Stimulated activated naive CD8-positive, alpha-beta T cell treated with anti-CD3 and anti-CD28 coated beads, Interleukin-15, amount 100 ng/mL, for 72 hours (primary cell): ENCODE measurements around the gene ARMH3.

Experiments used
- ATAC-seq: fragments of 150-1000 bp; cut with Tn5 transposase; 2 replicates; pipeline ENCODE4 v1.10.0; 2021; ENCODE audit warnings: mild to moderate bottlenecking, moderate library complexity
- DNase-seq, 2 donors: peaks; one replicate each; pipeline ENCODE4 v3.0.0; 2021 to 2022
- H3K27ac Mint-ChIP-seq, 2 donors: one replicate each; pipeline ENCODE4 v1.8.0; 2022; ENCODE audit warnings: mild to moderate bottlenecking in 2 of 2, mixed read lengths in 2 of 2, moderate library complexity in 2 of 2
- H3K27me3 Mint-ChIP-seq: one replicate; pipeline ENCODE4 v1.8.0; 2022; ENCODE audit warnings: mixed read lengths
- H3K4me1 Mint-ChIP-seq: one replicate; pipeline ENCODE4 v1.8.0; 2022; ENCODE audit warnings: mild to moderate bottlenecking, mixed read lengths
- H3K4me3 Mint-ChIP-seq, 2 donors: one replicate each; pipeline ENCODE4 v1.8.0; 2022; ENCODE audit warnings: mild to moderate bottlenecking in 2 of 2, mixed read lengths in 2 of 2, moderate library complexity in 1 of 2
- H3K9me3 Mint-ChIP-seq, 2 donors: one replicate each; pipeline ENCODE4 v1.8.0; 2022; ENCODE audit warnings: mixed read lengths in 2 of 2

The ARMH3 gene

GRCh38 chr10:102055647-102056419, at the start of gene ARMH3:
TSS of gene ARMH3 (minus strand) at chr10:102056173. CDS start at chr10:102040114, 16,059 bp downstream.
- Mint-ChIP-seq H3K4me1 (peaks cover 45% of the 10 kb centered on the region), H3K27me3 (no peaks in the 10 kb centered on the region), H3K27ac (peak within 1 kb of the TSS; percentile 97), H3K4me3 (peak within 1 kb of the TSS; percentile 96 to 97), H3K9me3 (no peaks in the 10 kb centered on the region)
- DNase-seq (peak; percentile 91 to 95), ATAC-seq (peak; percentile 99)

GRCh38 chr10:102102421-102102820, 46.4 kb upstream of the ARMH3 start:
- Mint-ChIP-seq H3K27ac (no peak overlapping the region), H3K4me1 (peaks cover 25% of the 10 kb centered on the region), H3K9me3 (no peaks in the 10 kb centered on the region), H3K4me3 (no peak overlapping the region), H3K27me3 (no peaks in the 10 kb centered on the region)
- ATAC-seq (no peak), DNase-seq (no peak)

GRCh38 chr10:102101152-102101551, 45.2 kb upstream of the ARMH3 start:
- ATAC-seq: no peak
- H3K4me1 Mint-ChIP-seq: peaks cover 14% of the 10 kb centered on the region
- no peak for DNase-seq
- no peak overlapping the region for H3K4me3 Mint-ChIP-seq
- H3K9me3 Mint-ChIP-seq: no peaks in the 10 kb centered on the region
- H3K27ac Mint-ChIP-seq: no peak overlapping the region
- no peaks in the 10 kb centered on the region for H3K27me3 Mint-ChIP-seq

- ATAC-seq (no peak), DNase-seq (no peak)
- H3K27me3 Mint-ChIP-seq: no peaks in the 10 kb centered on the region
- no peak overlapping the region for H3K4me3 Mint-ChIP-seq
- no peaks in the 10 kb centered on the region for H3K4me1 Mint-ChIP-seq
- H3K27ac Mint-ChIP-seq: no peak overlapping the region
- no peaks in the 10 kb centered on the region for H3K9me3 Mint-ChIP-seq
Observed at GRCh38 chr10:102096449-102096848, 40.5 kb upstream of the ARMH3 start.

DNA sequence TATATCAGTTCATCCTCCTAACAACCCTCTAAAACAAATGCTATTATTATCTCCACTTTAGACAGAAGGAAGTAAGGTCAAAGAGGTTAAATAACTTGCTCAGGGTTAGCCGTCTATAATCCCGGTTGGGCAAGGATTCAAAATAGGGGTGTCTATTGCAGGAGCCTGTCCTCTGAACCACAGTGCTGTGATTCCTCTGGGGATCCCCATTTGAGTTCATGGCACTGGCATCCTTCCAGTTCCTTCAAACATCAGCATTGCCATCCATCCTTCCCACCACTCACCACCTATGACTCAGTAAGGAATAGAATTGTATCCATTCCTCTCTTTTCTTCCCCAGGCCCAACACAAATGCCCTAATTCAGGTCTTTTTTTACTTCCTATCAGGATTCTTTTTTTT, 34.8 kb upstream of the ARMH3 start:
- H3K4me3 Mint-ChIP-seq: no peak overlapping the region
- ATAC-seq (no peak), DNase-seq (no peak)
- no peaks in the 10 kb centered on the region for H3K9me3 Mint-ChIP-seq
- H3K27ac Mint-ChIP-seq: no peak overlapping the region
- no peaks in the 10 kb centered on the region for H3K27me3 Mint-ChIP-seq
- no peaks in the 10 kb centered on the region for H3K4me1 Mint-ChIP-seq

GRCh38 chr10:102086196-102086595, 30.2 kb upstream of the ARMH3 start:
- H3K27ac Mint-ChIP-seq: no peak overlapping the region
- H3K4me3 Mint-ChIP-seq: no peak overlapping the region
- ATAC-seq: no peak
- DNase-seq: no peak
- H3K27me3 Mint-ChIP-seq: no peaks in the 10 kb centered on the region
- H3K9me3 Mint-ChIP-seq: no peaks in the 10 kb centered on the region
- no peaks in the 10 kb centered on the region for H3K4me1 Mint-ChIP-seq

GRCh38 chr10:102085336-102085735, 29.4 kb upstream of the ARMH3 start:
- Mint-ChIP-seq H3K27me3 (no peaks in the 10 kb centered on the region), H3K27ac (no peak overlapping the region), H3K4me1 (no peaks in the 10 kb centered on the region), H3K4me3 (no peak overlapping the region), H3K9me3 (no peaks in the 10 kb centered on the region)
- DNase-seq (no peak), ATAC-seq (no peak)

DNA sequence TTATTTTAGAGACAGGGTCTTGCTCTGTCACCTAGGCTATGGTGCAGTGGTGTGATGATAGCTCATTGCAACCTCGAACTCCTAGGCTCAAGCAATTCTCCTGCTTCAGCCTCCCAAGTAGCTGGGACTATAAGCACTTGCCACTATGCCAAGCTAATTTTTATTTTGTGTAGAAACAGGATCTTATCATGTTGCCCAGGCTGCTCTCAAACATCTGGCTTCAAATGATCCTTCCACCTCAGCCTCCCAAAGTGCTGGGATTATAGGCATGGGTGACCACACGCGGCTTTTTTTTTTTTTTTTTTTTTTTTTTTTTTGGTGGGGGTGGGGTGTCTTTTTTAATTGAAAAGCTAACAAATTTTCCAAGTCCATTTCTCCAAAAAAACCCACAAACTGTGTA, 27.6 kb upstream of the ARMH3 start:
- no peaks in the 10 kb centered on the region for H3K4me1 Mint-ChIP-seq
- DNase-seq (no peak), ATAC-seq (no peak)
- H3K9me3 Mint-ChIP-seq: no peaks in the 10 kb centered on the region
- no peaks in the 10 kb centered on the region for H3K27me3 Mint-ChIP-seq
- no peak overlapping the region for H3K27ac Mint-ChIP-seq
- no peak overlapping the region for H3K4me3 Mint-ChIP-seq

DNA sequence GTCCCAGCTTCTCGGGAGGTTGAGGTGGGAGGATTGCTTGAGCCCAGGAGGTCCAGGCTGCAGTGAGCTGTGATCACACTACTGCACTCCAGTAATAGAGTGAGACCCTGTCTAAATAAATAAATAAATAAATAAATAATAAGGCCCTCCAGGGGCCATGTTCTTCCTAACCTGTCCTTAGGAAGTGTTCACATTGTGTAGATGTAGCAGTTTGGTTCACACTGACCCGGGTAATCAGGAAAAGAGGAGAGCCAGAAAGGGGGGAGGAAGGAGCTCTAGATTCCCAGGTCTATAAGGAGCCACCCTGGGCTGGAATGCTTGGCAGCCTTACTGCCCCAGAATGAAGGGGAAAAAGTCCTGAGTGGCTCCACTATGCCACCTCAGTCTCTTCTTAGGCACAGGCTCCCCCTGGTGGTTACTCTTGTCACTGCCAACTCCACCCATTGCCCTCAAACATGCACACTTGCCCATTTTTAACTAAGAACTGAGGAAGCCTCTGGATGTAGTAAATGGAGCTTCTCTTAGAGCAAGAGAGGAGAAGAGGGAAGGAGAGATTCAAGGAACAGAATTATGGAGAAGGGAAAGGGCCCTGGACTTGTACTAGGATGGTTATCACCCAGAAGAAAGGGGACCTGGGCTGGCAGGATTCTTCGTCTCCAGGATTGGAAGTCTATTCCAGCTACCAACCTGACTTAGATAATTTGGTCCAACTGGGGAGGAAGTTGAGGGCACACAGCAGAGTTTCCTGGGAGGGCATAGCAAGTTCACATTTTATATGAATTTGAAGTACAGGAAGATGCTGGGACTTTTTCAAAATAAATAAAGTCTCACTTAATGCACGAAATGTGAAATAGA, 16.9 kb upstream of the ARMH3 start:
- Mint-ChIP-seq H3K4me1 (peaks cover 7% of the 10 kb centered on the region), H3K4me3 (no peak overlapping the region), H3K27ac (no peak overlapping the region), H3K9me3 (no peaks in the 10 kb centered on the region), H3K27me3 (no peaks in the 10 kb centered on the region)
- peak; percentile 89 for ATAC-seq
- DNase-seq: peak; percentile 71

DNA sequence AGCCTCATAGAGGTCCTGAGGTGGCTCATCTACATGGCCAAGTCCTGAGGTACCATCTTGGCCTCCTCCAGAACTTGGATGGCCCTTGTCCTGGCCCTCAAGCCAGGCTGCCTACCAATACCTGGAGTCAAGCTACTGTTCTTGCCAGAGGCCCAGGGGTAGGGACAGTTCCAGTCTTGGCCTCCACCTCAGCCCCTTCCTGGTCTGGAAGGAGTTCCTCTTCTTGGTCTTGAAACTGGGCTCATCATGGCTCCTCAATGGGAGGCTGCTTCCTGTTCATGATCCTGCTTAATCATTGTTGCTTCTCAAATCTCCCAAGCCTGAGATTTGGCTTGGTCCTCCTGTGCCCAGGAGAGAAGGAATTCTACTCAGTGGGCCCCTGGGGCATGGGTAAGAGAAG, 13.1 kb upstream of the ARMH3 start:
- peak overlapping the region in 1 of 2 donors; percentile 78 for H3K27ac Mint-ChIP-seq
- DNase-seq (no peak), ATAC-seq (no peak)
- H3K4me1 Mint-ChIP-seq: peaks cover 34% of the 10 kb centered on the region
- H3K27me3 Mint-ChIP-seq: no peaks in the 10 kb centered on the region
- no peaks in the 10 kb centered on the region for H3K9me3 Mint-ChIP-seq
- no peak overlapping the region for H3K4me3 Mint-ChIP-seq

- ATAC-seq: no peak
- H3K4me3 Mint-ChIP-seq: no peak overlapping the region
- no peak overlapping the region for H3K27ac Mint-ChIP-seq
- peaks cover 37% of the 10 kb centered on the region for H3K4me1 Mint-ChIP-seq
- no peaks in the 10 kb centered on the region for H3K27me3 Mint-ChIP-seq
- DNase-seq: no peak
- no peaks in the 10 kb centered on the region for H3K9me3 Mint-ChIP-seq
Observed at GRCh38 chr10:102068216-102068615, 12.2 kb upstream of the ARMH3 start.

DNA sequence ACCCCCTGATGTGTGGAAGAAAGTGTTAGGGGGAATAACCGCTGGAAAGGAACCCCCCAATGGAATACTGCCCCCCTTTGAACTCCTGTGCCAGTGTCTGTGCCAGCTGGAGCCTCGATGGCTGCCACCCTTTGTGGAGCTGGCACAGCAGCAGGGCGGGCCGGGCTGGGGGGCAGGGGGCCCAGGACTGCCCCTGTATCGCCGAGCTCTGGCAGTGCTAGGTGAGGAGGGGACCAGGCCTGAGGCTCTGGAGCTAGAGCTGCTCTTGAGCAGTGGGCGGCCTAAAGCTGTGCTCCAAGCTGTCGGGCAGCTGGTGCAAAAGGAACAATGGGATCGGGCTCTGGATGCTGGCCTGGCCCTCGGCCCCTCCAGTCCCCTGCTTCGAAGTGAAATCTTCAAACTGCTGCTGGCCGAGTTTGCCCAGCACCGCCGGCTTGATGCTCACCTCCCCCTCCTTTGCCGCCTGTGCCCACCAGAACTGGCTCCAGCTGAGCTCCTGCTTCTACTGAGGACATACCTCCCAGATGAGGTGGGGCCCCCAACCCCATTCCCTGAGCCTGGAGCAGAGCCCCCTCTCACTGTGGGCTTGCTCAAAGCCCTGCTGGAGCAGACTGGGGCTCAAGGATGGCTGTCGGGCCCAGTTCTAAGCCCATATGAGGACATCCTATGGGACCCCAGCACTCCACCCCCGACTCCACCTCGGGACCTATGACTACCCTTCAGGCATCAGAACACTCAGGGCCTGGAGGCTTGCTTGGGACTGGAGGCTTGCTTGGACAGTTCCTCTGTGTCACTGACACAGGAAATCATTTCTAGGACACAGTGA, 11.3 kb upstream of the ARMH3 start:
- Mint-ChIP-seq H3K27me3 (no peaks in the 10 kb centered on the region), H3K27ac (no peak overlapping the region), H3K4me1 (peaks cover 44% of the 10 kb centered on the region), H3K9me3 (no peaks in the 10 kb centered on the region), H3K4me3 (peak overlapping the region; percentile 47 to 96)
- no peak for ATAC-seq
- DNase-seq: no peak

DNA sequence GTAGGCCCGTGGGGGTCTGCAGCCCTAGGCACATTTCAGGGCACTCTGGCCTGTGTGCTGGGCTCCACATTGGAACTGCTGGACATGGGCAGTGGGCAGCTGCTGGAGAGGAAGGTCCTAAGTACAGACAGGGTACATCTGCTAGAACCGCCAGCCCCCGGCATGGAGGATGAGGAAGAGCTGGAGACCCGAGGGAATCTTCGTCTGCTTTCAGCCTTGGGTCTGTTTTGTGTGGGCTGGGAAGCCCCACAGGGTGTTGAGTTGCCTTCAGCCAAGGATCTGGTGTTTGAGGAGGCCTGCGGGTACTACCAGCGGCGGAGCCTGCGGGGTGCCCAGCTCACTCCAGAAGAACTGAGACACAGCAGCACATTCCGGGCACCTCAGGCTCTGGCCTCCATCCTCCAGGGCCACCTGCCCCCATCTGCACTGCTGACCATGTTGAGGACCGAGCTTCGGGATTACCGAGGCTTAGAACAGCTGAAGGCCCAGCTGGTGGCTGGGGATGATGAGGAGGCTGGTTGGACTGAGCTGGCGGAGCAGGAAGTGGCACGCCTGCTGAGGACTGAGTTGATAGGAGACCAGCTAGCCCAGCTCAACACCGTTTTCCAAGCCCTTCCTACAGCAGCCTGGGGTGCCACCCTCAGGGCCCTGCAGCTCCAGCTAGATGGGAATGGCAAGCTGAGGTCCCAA, 10.6 kb upstream of the ARMH3 start:
- no peaks in the 10 kb centered on the region for H3K9me3 Mint-ChIP-seq
- H3K4me3 Mint-ChIP-seq: peak overlapping the region; percentile 90 to 96

DNA sequence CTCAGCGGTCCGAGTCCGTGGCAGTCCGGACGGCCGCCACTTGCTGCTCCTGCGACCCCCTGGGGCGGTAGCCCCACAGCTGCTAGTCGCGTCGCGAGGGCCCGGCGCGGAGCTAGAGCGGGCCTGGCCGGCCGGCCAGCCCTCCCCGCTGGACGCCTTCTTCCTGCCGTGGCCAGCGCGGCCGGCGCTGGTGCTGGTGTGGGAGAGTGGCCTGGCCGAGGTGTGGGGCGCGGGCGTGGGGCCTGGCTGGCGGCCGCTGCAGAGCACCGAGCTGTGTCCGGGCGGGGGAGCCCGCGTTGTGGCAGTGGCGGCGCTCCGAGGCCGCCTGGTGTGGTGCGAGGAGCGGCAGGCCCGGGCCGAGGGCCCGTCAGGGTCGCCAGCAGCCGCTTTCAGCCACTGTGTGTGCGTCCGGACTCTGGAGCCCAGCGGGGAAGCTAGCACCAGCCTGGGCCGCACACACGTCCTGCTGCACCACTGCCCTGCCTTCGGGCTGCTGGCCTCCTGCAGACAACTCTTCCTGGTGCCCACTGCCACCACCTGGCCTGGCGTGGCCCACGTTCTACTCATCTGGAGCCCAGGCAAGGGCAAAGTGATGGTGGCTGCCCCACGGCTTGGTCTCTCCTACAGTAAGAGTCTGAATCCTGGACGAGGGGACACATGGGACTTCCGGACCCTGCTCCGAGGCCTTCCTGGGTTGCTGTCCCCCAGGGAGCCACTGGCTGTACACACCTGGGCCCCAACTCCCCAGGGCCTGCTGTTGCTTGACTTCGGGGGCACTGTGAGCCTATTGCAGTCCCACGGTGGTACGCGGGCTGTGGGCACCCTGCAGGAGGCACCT, 9.8 kb upstream of the ARMH3 start:
- Mint-ChIP-seq H3K27ac (peak overlapping the region; percentile 91 to 97), H3K4me3 (peak overlapping the region; percentile 90 to 96), H3K9me3 (no peaks in the 10 kb centered on the region), H3K27me3 (no peaks in the 10 kb centered on the region), H3K4me1 (peaks cover 45% of the 10 kb centered on the region)
- ATAC-seq: peak; percentile 36
- peak; percentile 25 to 36 for DNase-seq

More for the DNA sequence above, 10.6 kb upstream of the ARMH3 start:
- DNase-seq (no peak), ATAC-seq (no peak)
- Mint-ChIP-seq H3K4me1 (peaks cover 45% of the 10 kb centered on the region), H3K27ac (peak overlapping the region; percentile 74 to 97), H3K27me3 (no peaks in the 10 kb centered on the region)
